HCT116 (cell line): Measurements from ENCODE around the gene TRMT1. TPM values are rescaled to one million over a fixed set of nuclear protein-coding genes. Genes with fewer than 3 reads are reported as not detected.

Experiments
- ATAC-seq: fragments of 200-7000 bp; cut with Tn5 transposase; 2 replicates; pipeline ENCODE4 v1.9.1; 2020; ENCODE audit warnings: mild to moderate bottlenecking, moderate library complexity
- BruUV-seq: library from RNA; stranded (reverse); fragments of 400-500 nt; replicated peaks from 2 replicates; lab custom pipeline; 2021; lab: Mats Ljungman, UMichigan
- CTCF ChIA-PET: fragments of 300-600 bp; sonication (Branson Sonifier 250); formaldehyde crosslinking; loops from one replicate; lab custom pipeline; 2021; ENCODE audit warnings: antibody characterized with exemption; lab: Charles Lee
- POLR2A ChIA-PET: fragments of 300-600, 350-600 bp; sonication (Branson Sonifier 250); formaldehyde crosslinking; loops from one replicate; lab custom pipeline; 2021; ENCODE audit warnings: antibody characterized with exemption; lab: Charles Lee
- RAD21 ChIA-PET, 2 experiments: fragments of 300-600 bp; sonication (Branson Sonifier 250); formaldehyde crosslinking; loops; one replicate each; lab custom pipeline; 2023; ENCODE audit warnings: low total read pairs in 2 of 2; ENCODE audit not compliant: uncharacterized antibody in 2 of 2, unreplicated experiment in 2 of 2, low non-redundant PET in 1 of 2; lab: Charles Lee
- DNase-seq: peaks from one replicate; pipeline ENCODE4 v3.0.0-alpha.2; 2010; ENCODE audit warnings: low read depth, low spot score
- H2AFZ ChIP-seq: fragments of 200-600 bp; shearing (Covaris generic), sonication (generic); 2 replicates; pipeline ENCODE4 v1.6.1; 2017; ENCODE audit warnings: low read depth, mixed run types, mixed read lengths, antibody characterized with exemption, low read length; ENCODE audit not compliant: poor library complexity, severe bottlenecking
- H3K27ac ChIP-seq: 2 replicates; pipeline ENCODE4 v1.5.1; 2012; ENCODE audit warnings: low read depth, low read length
- H3K27me3 ChIP-seq: fragments of 200-600 bp; sonication (generic); 2 replicates; pipeline ENCODE4 v1.6.1; 2016; ENCODE audit warnings: mixed run types, low read length, mixed read lengths; ENCODE audit not compliant: insufficient read depth
- H3K36me3 ChIP-seq, 2 experiments: fragments of 200-500 bp in 1 of 2; fragments of 200-600 bp in 1 of 2; sonication (Bioruptor generic) in 1 of 2; sonication (generic) in 1 of 2; 2 replicates each; pipeline versions ENCODE4 v1.5.1 to v1.6.1; 2014 to 2016; ENCODE audit warnings: low read length in 2 of 2, inconsistent platforms in 1 of 2, mixed read lengths in 1 of 2, mixed run types in 1 of 2; ENCODE audit not compliant: insufficient read depth in 2 of 2, control insufficient read depth in 1 of 2
- H3K4me1 ChIP-seq, 2 experiments: fragments of 200-600 bp in 1 of 2; sonication (generic) in 1 of 2; 2 replicates each; pipeline versions ENCODE4 v1.5.1 to v1.6.1; 2012 to 2017; ENCODE audit warnings: low read length in 2 of 2, inconsistent platforms in 1 of 2, mild to moderate bottlenecking in 1 of 2, mixed read lengths in 1 of 2, mixed run types in 1 of 2, moderate library complexity in 1 of 2; ENCODE audit not compliant: insufficient read depth in 2 of 2, control insufficient read depth in 1 of 2
- H3K4me2 ChIP-seq: fragments of 200-600 bp; sonication (generic); 2 replicates; pipeline ENCODE4 v1.6.1; 2017; ENCODE audit warnings: mixed run types, low read length, mixed read lengths
- H3K4me3 ChIP-seq, 2 experiments: fragments of 200-600 bp in 1 of 2; sonication (generic) in 1 of 2; replicated peaks in 1 of 2; 2 replicates each; pipeline ENCODE4 v1.5.1; 2011 to 2016; ENCODE audit warnings: low read length in 2 of 2, control low read depth in 1 of 2, low read depth in 1 of 2, mild to moderate bottlenecking in 1 of 2, mixed read lengths in 1 of 2, mixed run types in 1 of 2
- H3K79me2 ChIP-seq: fragments of 200-600 bp; sonication (generic); 2 replicates; pipeline ENCODE4 v1.6.1; 2017; ENCODE audit warnings: mild to moderate bottlenecking, mixed run types, low read length, moderate library complexity, mixed read lengths; ENCODE audit not compliant: insufficient read depth
- H3K9ac ChIP-seq: fragments of 200-600 bp; sonication (generic); 2 replicates; pipeline ENCODE4 v1.6.1; 2016; ENCODE audit warnings: low read length, mixed read lengths
- H3K9me2 ChIP-seq: fragments of 200-600 bp; sonication (generic), shearing (Covaris generic); 2 replicates; pipeline ENCODE4 v1.6.1; 2017; ENCODE audit warnings: mixed run types, mild to moderate bottlenecking, moderate library complexity; ENCODE audit not compliant: insufficient read depth
- H3K9me3 ChIP-seq, 2 experiments: fragments of 200-500 bp in 1 of 2; fragments of 200-600 bp in 1 of 2; sonication (Bioruptor generic) in 1 of 2; sonication (generic) in 1 of 2; 2 replicates each; pipeline ENCODE4 v1.6.1; 2014 to 2017; ENCODE audit warnings: low read length in 2 of 2, mixed read lengths in 2 of 2, inconsistent platforms in 1 of 2, low read depth in 1 of 2, mild to moderate bottlenecking in 1 of 2, mixed run types in 1 of 2, moderate library complexity in 1 of 2; ENCODE audit not compliant: control insufficient read depth in 1 of 2, insufficient read depth in 1 of 2
- H4K20me1 ChIP-seq: fragments of 200-600 bp; sonication (generic), shearing (Covaris generic); 2 replicates; pipeline ENCODE4 v1.6.1; 2017; ENCODE audit warnings: mixed run types, mild to moderate bottlenecking, moderate library complexity; ENCODE audit not compliant: insufficient read depth
- ATF3 ChIP-seq: IDR thresholded peaks from 2 replicates; pipeline ENCODE4 v1.6.1; 2012
- EGR1 ChIP-seq: IDR thresholded peaks from 2 replicates; pipeline ENCODE4 v1.6.1; 2012; ENCODE audit warnings: low read depth
- POLR2AphosphoS5 ChIP-seq: IDR thresholded peaks from 2 replicates; pipeline ENCODE4 v1.6.1; 2011; ENCODE audit warnings: mild to moderate bottlenecking, low read depth, low read length, moderate library complexity
- SP1 ChIP-seq: IDR thresholded peaks from 2 replicates; pipeline ENCODE4 v1.6.1; 2012; ENCODE audit warnings: low read depth
- ZBTB33 ChIP-seq: IDR thresholded peaks from 2 replicates; pipeline ENCODE4 v1.6.1; 2011; ENCODE audit warnings: mild to moderate bottlenecking, low read length, moderate library complexity; ENCODE audit not compliant: insufficient replicate concordance; ENCODE audit errors: extremely low read depth
- ZFX ChIP-seq: fragments of 450-650 bp; IDR thresholded peaks from 2 replicates; pipeline ENCODE4 v1.6.1; 2017
- intact Hi-C: fragments of 100-400 bp; cut with micrococcal nuclease; formaldehyde crosslinking; loops from 2 replicates; pipeline ENCODE4 v1.10.0; 2022
- total RNA-seq: library from RNA; stranded (reverse); gene quantifications from one replicate; pipeline ENCODE4 v1.2.1, GENCODE V29; 2021; ENCODE audit not compliant: unreplicated experiment
- TF ChIP-seq, protein P1 (sequence below), 3 experiments: fragments of 200-600 bp in 1 of 3; sonication (generic) in 1 of 3; IDR thresholded peaks in 2 of 3; conservative IDR thresholded peaks in 1 of 3; 2 replicates each; pipeline ENCODE4 v1.5.1; 2012 to 2017; ENCODE audit warnings: low read depth in 2 of 3, low read length in 2 of 3, antibody characterized with exemption in 1 of 3, borderline replicate concordance in 1 of 3, control low read depth in 1 of 3, mild to moderate bottlenecking in 1 of 3, mixed read lengths in 1 of 3, mixed run types in 1 of 3, moderate library complexity in 1 of 3; ENCODE audit not compliant: insufficient read depth in 1 of 3

Gene TRMT1
- total RNA-seq, 1 experiment from 2014 or later, result 84.4 TPM

DNA sequence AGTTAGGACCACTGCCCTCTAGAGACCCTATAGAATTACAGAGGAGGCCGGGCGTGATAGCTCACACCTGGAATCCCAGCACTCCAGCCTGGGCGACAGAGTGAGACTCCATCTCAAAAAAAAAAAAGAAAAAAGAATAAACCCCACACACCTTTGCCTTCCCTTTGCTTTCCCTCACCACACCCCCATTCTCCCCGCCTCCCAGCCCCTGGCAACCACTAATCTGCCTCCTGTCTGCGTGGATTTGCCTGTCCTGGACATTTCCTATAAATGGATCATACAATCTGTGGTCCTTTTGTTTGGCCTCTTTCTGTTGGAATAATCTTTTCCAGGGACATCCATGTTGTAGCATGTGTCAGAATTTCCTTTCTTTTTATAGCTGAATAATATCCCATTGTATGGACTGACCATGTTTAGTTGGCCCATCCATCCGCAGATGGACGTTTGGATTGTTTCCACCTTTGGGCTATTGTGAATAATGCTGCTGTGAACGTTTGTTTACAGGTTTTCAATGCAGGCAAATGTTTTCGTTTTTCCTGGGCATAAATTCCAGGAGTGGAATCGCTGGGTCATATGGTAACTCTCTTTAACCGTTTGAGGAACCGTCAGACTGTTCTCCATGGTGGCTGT lies 16.8 kb upstream of the TRMT1 start (continued):
- TF ChIP-seq POLR2AphosphoS5 (no peak), SP1 (no peak), EGR1 (no peak), ZFX (no peak), ZBTB33 (no peak)

DNA sequence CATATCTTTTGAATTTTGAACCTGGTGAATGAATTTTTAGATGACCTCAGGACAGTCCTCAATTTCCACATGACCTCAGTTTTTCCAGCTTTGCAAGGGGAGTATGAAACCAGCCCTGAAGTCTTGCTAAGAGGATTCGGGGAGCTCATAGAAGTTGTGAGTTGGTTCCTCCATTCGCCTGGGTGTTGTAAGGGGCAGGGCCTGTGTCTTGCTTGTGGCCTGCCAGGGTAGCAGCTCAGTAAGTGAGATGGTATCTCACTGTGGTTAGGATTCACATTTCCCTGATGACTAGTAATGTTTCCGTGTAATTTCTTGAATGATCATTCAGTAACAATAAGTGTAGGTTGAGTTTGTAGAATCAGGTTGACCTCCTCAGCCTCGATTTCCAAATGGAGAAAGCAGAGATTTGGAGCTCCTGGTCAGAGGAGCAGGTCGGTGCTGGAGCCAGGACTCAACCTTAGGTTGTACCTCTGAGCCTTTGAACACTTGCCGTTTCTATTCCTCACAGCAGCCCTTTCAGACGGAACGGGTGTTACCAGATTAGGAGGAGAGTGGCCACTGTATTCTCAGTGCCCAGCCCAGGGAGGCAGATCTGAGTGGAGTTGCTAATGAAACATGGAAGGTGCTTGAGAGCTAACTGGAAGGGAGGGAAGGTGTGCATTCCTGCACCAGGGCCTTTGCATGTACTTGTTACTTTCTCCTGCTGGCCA lies 16.1 kb upstream of the TRMT1 start:
- intact Hi-C loops, result no loop called here
- Histone ChIP-seq H3K27ac (no peak overlapping the region), H3K27me3 (no peaks in the 10 kb centered on the region), H3K9me3 (no peaks in the 10 kb centered on the region), H3K4me2 (no peak overlapping the region), H3K36me3 (peaks cover 8 to 26% of the 10 kb centered on the region in 2 experiments; a peak in 3 of 4 replicates), H3K9me2 (no peaks in the 10 kb centered on the region), H3K9ac (no peak overlapping the region), H3K4me1 (peaks cover 2 to 38% of the 10 kb centered on the region in 2 experiments; a peak in 3 of 4 replicates), H4K20me1 (peaks cover 9% of the 10 kb centered on the region; the same call in 1 of the 2 replicates), H3K4me3 (no peak overlapping the region), H2AFZ (no peak overlapping the region), H3K79me2 (peaks cover 72% of the 10 kb centered on the region)
- ChIA-PET POLR2A (no interaction called here), RAD21 (no interaction called here), CTCF (no interaction called here)
- no peak for ATAC-seq
- TF ChIP-seq ATF3, result no peak
- TF ChIP-seq, protein P1, sequence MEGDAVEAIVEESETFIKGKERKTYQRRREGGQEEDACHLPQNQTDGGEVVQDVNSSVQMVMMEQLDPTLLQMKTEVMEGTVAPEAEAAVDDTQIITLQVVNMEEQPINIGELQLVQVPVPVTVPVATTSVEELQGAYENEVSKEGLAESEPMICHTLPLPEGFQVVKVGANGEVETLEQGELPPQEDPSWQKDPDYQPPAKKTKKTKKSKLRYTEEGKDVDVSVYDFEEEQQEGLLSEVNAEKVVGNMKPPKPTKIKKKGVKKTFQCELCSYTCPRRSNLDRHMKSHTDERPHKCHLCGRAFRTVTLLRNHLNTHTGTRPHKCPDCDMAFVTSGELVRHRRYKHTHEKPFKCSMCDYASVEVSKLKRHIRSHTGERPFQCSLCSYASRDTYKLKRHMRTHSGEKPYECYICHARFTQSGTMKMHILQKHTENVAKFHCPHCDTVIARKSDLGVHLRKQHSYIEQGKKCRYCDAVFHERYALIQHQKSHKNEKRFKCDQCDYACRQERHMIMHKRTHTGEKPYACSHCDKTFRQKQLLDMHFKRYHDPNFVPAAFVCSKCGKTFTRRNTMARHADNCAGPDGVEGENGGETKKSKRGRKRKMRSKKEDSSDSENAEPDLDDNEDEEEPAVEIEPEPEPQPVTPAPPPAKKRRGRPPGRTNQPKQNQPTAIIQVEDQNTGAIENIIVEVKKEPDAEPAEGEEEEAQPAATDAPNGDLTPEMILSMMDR (IDR thresholded peaks at IDR 0.05 in 2 of 3, conservative IDR thresholded peaks at IDR 0.05 in 1 of 3; ENCODE audit: borderline replicate concordance in 1 of 3, insufficient read depth in 1 of 3, low read depth in 2 of 3, low read length in 2 of 3), result no peak
- BruUV-seq, result no TSS peak
- no peak for DNase-seq
